Kidney (tissue), 14 donors: ENCODE data around the gene ADAMTS12. TPM values are rescaled to one million over a fixed set of nuclear protein-coding genes. Genes with fewer than 3 reads are reported as not detected.

Source experiments
- DNase-seq, 5 donors: peaks; one replicate each; pipeline ENCODE4 v3.0.0-alpha.2; 2013 to 2020
- FAIRE-seq: peaks from 2 replicates; lab custom pipeline; 2012; peaks lifted over from hg19 to GRCh38; lab: Jason Lieb, UNC
- H3K27ac ChIP-seq, 2 donors: one replicate each; pipeline ENCODE4 v1.7.0; 2013; ENCODE audit warnings: low read depth in 2 of 2, low read length in 2 of 2, inconsistent platforms in 1 of 2
- H3K27me3 ChIP-seq: one replicate; pipeline ENCODE4 v1.7.1; 2013; ENCODE audit warnings: low read length, inconsistent platforms; ENCODE audit not compliant: control insufficient read depth, insufficient read depth
- H3K36me3 ChIP-seq, 3 donors: one replicate each; pipeline versions ENCODE4 v1.7.0 to v1.7.1; 2013; ENCODE audit warnings: low read length in 3 of 3, control low read depth in 1 of 3, inconsistent platforms in 1 of 3; ENCODE audit not compliant: insufficient read depth in 3 of 3, control insufficient read depth in 2 of 3
- H3K4me1 ChIP-seq, 3 donors: one replicate each; pipeline versions ENCODE4 v1.7.0 to v1.7.1; 2013; ENCODE audit warnings: low read length in 3 of 3, inconsistent platforms in 1 of 3, low read depth in 1 of 3; ENCODE audit not compliant: control insufficient read depth in 2 of 3, insufficient read depth in 2 of 3
- H3K4me3 ChIP-seq, 3 donors: one replicate each; pipeline versions ENCODE4 v1.7.0 to v1.8.1; 2013; ENCODE audit warnings: low read length in 3 of 3, control low read depth in 1 of 3, inconsistent platforms in 1 of 3
- H3K9ac ChIP-seq, 3 donors: one replicate each; pipeline versions ENCODE4 v1.7.0 to v1.7.1; 2013; ENCODE audit warnings: low read length in 3 of 3, control low read depth in 1 of 3, inconsistent platforms in 1 of 3
- H3K9me3 ChIP-seq, 3 donors: one replicate each; pipeline versions ENCODE4 v1.7.0 to v1.7.1; 2013; ENCODE audit warnings: low read length in 3 of 3, control low read depth in 1 of 3, inconsistent platforms in 1 of 3; ENCODE audit not compliant: control insufficient read depth in 2 of 3, insufficient read depth in 1 of 3
- CTCF ChIP-seq: IDR thresholded peaks from 3 replicates; pipeline ENCODE4 v1.5.1; 2012; ENCODE audit warnings: mild to moderate bottlenecking, moderate library complexity, borderline replicate concordance; ENCODE audit not compliant: insufficient read depth; ENCODE audit errors: extremely low read depth
- intact Hi-C: fragments of 100-400 bp; cut with DNase I; formaldehyde crosslinking; loops from one replicate; pipeline ENCODE4 v1.11.1; 2022
- polyA plus RNA-seq: library from polyadenylated mRNA; stranded (reverse); fragments of 350-450 nt; fragmentation: Illumina TruSeq; extraction: RNeasy Lipid Tissue Mini Kit (QIAGEN cat#74804); gene quantifications from one replicate; pipeline ENCODE4 v1.2.3, GENCODE V29; 2014; ENCODE audit warnings: low read depth, low replicate concordance; ENCODE audit not compliant: insufficient read depth
- total RNA-seq: library from RNA; stranded (reverse); fragmentation: NEBNext Ultra II Directional; extraction: Animal tissue kit (Norgen Biotek cat#: 25700); gene quantifications from one replicate; pipeline ENCODE4 v1.2.1, GENCODE V29; 2021
- donor health status: control.
- donor health status: control.
- donor health status: control.
- donor health status: control.
- donor health status: control.
- donor health status: DM: yes; HTN: yes; CAD: no.
- donor health status: Normal renal cell carcinoma (clear cell type).

The ADAMTS12 gene
- total and polyA plus RNA-seq, 2 donors from 2014 or later = 0.75 to 2.0 TPM

GRCh38 chr5:33891446-33891787 lies 373 bp downstream of the ADAMTS12 start:
- no peak for FAIRE-seq
- intact Hi-C loops = no loop called here
- Histone ChIP-seq H3K27ac (no peak overlapping the region), H3K9me3 (no peaks in the 10 kb centered on the region), H3K27me3 (no peaks in the 10 kb centered on the region), H3K4me3 (peak overlapping the region; percentile 52 to 57 (median 56)), H3K9ac (peak overlapping the region in 1 of 3 donors; percentile 34), H3K4me1 (peaks cover 0 to 7% (median 0%) of the 10 kb centered on the region in 3 donors), H3K36me3 (no peaks in the 10 kb centered on the region)
- TF ChIP-seq CTCF = no peak
- DNase-seq = peak in 2 of 5 donors; percentile 7 to 36

- H3K27ac ChIP-seq = no peak overlapping the region
Measured at GRCh38 chr5:33890131-33891032, 1.4 kb downstream of the ADAMTS12 start.

GRCh38 chr5:33888587-33888986 lies 3.2 kb downstream of the ADAMTS12 start:
- Histone ChIP-seq H3K36me3 (no peaks in the 10 kb centered on the region), H3K4me1 (peaks cover 0 to 7% (median 0%) of the 10 kb centered on the region in 3 donors), H3K9me3 (no peaks in the 10 kb centered on the region), H3K27ac (no peak overlapping the region), H3K27me3 (no peaks in the 10 kb centered on the region), H3K9ac (no peak overlapping the region), H3K4me3 (no peak overlapping the region)
- DNase-seq (peak in 1 of 5 donors; percentile 17), FAIRE-seq (no peak)
- no peak for TF ChIP-seq CTCF
- intact Hi-C loops = no loop called here

More at GRCh38 chr5:33890131-33891032, 1.4 kb downstream of the ADAMTS12 start:
- Histone ChIP-seq H3K9ac (peak overlapping the region in 1 of 3 donors; percentile 34), H3K4me1 (peaks cover 0 to 7% (median 0%) of the 10 kb centered on the region in 3 donors), H3K27me3 (no peaks in the 10 kb centered on the region), H3K9me3 (no peaks in the 10 kb centered on the region), H3K36me3 (no peaks in the 10 kb centered on the region), H3K4me3 (peak overlapping the region; percentile 22 to 57 (median 56))
- FAIRE-seq (no peak), DNase-seq (peak in 3 of 5 donors; percentile 24 to 62 (median 35))
- no peak for TF ChIP-seq CTCF
- intact Hi-C loops = no loop called here
